ENCODE results near the gene SPEG. TPM values are rescaled to one million over a fixed set of nuclear protein-coding genes. Genes with fewer than 3 reads are reported as not detected.

The SPEG gene
- polyA plus RNA-seq, 1 donor (not counting 4 experiments of a cell fraction or from before 2014, with no cell fraction given): 18.8 TPM

- dilution Hi-C loops (cut with MboI; ENCODE audit: extremely low pct_ligation_motif_present, low sequenced_read_pairs): no loop called here
- TF ChIP-seq, protein P1, sequence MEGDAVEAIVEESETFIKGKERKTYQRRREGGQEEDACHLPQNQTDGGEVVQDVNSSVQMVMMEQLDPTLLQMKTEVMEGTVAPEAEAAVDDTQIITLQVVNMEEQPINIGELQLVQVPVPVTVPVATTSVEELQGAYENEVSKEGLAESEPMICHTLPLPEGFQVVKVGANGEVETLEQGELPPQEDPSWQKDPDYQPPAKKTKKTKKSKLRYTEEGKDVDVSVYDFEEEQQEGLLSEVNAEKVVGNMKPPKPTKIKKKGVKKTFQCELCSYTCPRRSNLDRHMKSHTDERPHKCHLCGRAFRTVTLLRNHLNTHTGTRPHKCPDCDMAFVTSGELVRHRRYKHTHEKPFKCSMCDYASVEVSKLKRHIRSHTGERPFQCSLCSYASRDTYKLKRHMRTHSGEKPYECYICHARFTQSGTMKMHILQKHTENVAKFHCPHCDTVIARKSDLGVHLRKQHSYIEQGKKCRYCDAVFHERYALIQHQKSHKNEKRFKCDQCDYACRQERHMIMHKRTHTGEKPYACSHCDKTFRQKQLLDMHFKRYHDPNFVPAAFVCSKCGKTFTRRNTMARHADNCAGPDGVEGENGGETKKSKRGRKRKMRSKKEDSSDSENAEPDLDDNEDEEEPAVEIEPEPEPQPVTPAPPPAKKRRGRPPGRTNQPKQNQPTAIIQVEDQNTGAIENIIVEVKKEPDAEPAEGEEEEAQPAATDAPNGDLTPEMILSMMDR (optimal IDR thresholded peaks at IDR 0.05 in 1 of 3, IDR thresholded peaks at IDR 0.05 in 1 of 3, conservative IDR thresholded peaks at IDR 0.05 in 1 of 3; ENCODE audit: extremely low read depth in 1 of 3, insufficient read depth in 2 of 3, low read length in 3 of 3): no peak
- no peak for TF ChIP-seq EZH2 (IDR thresholded peaks at IDR 0.05; ENCODE audit: low read length)
- Histone ChIP-seq H3K4me1 (ENCODE audit: control insufficient read depth, extremely low read depth, insufficient read depth, low read length) (no peaks in the 10 kb centered on the region), H4K20me1 (ENCODE audit: control insufficient read depth, extremely low read depth, insufficient read depth, low read length) (peaks cover 4% of the 10 kb centered on the region), H3K36me3 (ENCODE audit: control insufficient read depth in 2 of 2, extremely low read depth in 1 of 2, insufficient read depth in 2 of 2, low read length in 2 of 2) (peaks cover 9 to 12% of the 10 kb centered on the region in 2 experiments), H3K27ac (ENCODE audit: control insufficient read depth, insufficient read depth, low read length) (no peak overlapping the region), H3K79me2 (ENCODE audit: control insufficient read depth, insufficient read depth, low read length) (no peaks in the 10 kb centered on the region), H3K9ac (ENCODE audit: control insufficient read depth, extremely low read depth, insufficient read depth, low read length) (no peak overlapping the region), H3K9me3 (ENCODE audit: control insufficient read depth, low read depth, low read length) (no peaks in the 10 kb centered on the region), H3K4me3 (ENCODE audit: control insufficient read depth in 2 of 3, extremely low read depth in 1 of 3, insufficient read depth in 2 of 3, low read depth in 1 of 3, low read length in 3 of 3) (no peak overlapping the region), H3K9me1 (ENCODE audit: control insufficient read depth, extremely low read depth, insufficient read depth, low read length) (no peaks in the 10 kb centered on the region), H2AFZ (ENCODE audit: control insufficient read depth, low read length) (no peak overlapping the region), H3K27me3 (ENCODE audit: control insufficient read depth, extremely low read depth, insufficient read depth, low read length) (peaks cover 39% of the 10 kb centered on the region), H3K4me2 (ENCODE audit: control insufficient read depth, extremely low read depth, insufficient read depth, low read depth, low read length) (no peak overlapping the region)
- DNase-seq (ENCODE audit: low read depth, low spot score): no peak
- no peak for FAIRE-seq
Measured at GRCh38 chr2:219508444-219508734, 73.7 kb downstream of the SPEG start.

- H3K36me3 ChIP-seq (ENCODE audit: control insufficient read depth in 2 of 2, extremely low read depth in 1 of 2, insufficient read depth in 2 of 2, low read length in 2 of 2): peaks cover 4 to 12% of the 10 kb centered on the region in 2 experiments
- no peak overlapping the region for H3K9ac ChIP-seq (ENCODE audit: control insufficient read depth, extremely low read depth, insufficient read depth, low read length)
- H2AFZ ChIP-seq (ENCODE audit: control insufficient read depth, low read length): no peak overlapping the region
- no peaks in the 10 kb centered on the region for H3K4me1 ChIP-seq (ENCODE audit: control insufficient read depth, extremely low read depth, insufficient read depth, low read length)
- FAIRE-seq (no peak), DNase-seq (ENCODE audit: low read depth, low spot score) (no peak)
- dilution Hi-C loops (cut with MboI; ENCODE audit: extremely low pct_ligation_motif_present, low sequenced_read_pairs): no loop called here
- no peak overlapping the region for H3K27ac ChIP-seq (ENCODE audit: control insufficient read depth, insufficient read depth, low read length)
- no peak for TF ChIP-seq EZH2 (IDR thresholded peaks at IDR 0.05; ENCODE audit: low read length)
- TF ChIP-seq, protein P1 (optimal IDR thresholded peaks at IDR 0.05 in 1 of 3, IDR thresholded peaks at IDR 0.05 in 1 of 3, conservative IDR thresholded peaks at IDR 0.05 in 1 of 3; ENCODE audit: extremely low read depth in 1 of 3, insufficient read depth in 2 of 3, low read length in 3 of 3): no peak
- H3K9me1 ChIP-seq (ENCODE audit: control insufficient read depth, extremely low read depth, insufficient read depth, low read length): no peaks in the 10 kb centered on the region
- H3K4me3 ChIP-seq (ENCODE audit: control insufficient read depth in 2 of 3, extremely low read depth in 1 of 3, insufficient read depth in 2 of 3, low read depth in 1 of 3, low read length in 3 of 3): no peak overlapping the region
- peaks cover 4% of the 10 kb centered on the region for H4K20me1 ChIP-seq (ENCODE audit: control insufficient read depth, extremely low read depth, insufficient read depth, low read length)
- H3K4me2 ChIP-seq (ENCODE audit: control insufficient read depth, extremely low read depth, insufficient read depth, low read depth, low read length): peak overlapping the region; percentile 32
- H3K79me2 ChIP-seq (ENCODE audit: control insufficient read depth, insufficient read depth, low read length): no peaks in the 10 kb centered on the region
- peaks cover 47% of the 10 kb centered on the region for H3K27me3 ChIP-seq (ENCODE audit: control insufficient read depth, extremely low read depth, insufficient read depth, low read length)
- no peaks in the 10 kb centered on the region for H3K9me3 ChIP-seq (ENCODE audit: control insufficient read depth, low read depth, low read length)
Measured at GRCh38 chr2:219508971-219509779, 74.5 kb downstream of the SPEG start.
